GM21381 (cell line): ENCODE results near the gene RNASE7.
"Not testable (repeated sequence)": the region's sequence is repeated elsewhere in the genome, so short reads cannot be mapped to it uniquely, and the experiment has no call there.

ENCODE experiments used
- ATAC-seq: cut with Tn5 transposase; IDR thresholded peaks from one replicate; pipeline ENCODE4 v1.9.1; 2021; ENCODE audit warnings: mild to moderate bottlenecking, moderate library complexity; ENCODE audit not compliant: unreplicated experiment

Gene RNASE7

GRCh38 chr14:21023174-21023573 is 19.0 kb upstream of the RNASE7 start:
- no peak for ATAC-seq

- ATAC-seq, result no peak
Measured at GRCh38 chr14:21023817-21024584, 18.2 kb upstream of the RNASE7 start.

GRCh38 chr14:21024585-21025370 is 17.4 kb upstream of the RNASE7 start, which contains the start of gene NDRG2:
Gene NDRG2 (minus strand): TSS chr14:21025061. CDS start chr14:21023315, 1,746 bp downstream.
- no peak for ATAC-seq

- no peak for ATAC-seq
Measured at GRCh38 chr14:21025371-21026273, 16.5 kb upstream of the RNASE7 start.

- ATAC-seq, result no peak
Measured at GRCh38 chr14:21026274-21026987, 15.7 kb upstream of the RNASE7 start.

- ATAC-seq, result no peak
Measured at GRCh38 chr14:21026988-21027315, 15.2 kb upstream of the RNASE7 start.

- ATAC-seq, result no peak
Measured at GRCh38 chr14:21029917-21030316, 12.2 kb upstream of the RNASE7 start, which contains the start of gene TPPP2. Gene TPPP2 (plus strand): TSS chr14:21030217. CDS start chr14:21030582, 365 bp downstream.

- ATAC-seq, result no peak
Measured at GRCh38 chr14:21030531-21030930, 11.6 kb upstream of the RNASE7 start.

GRCh38 chr14:21032326-21033132 is 9.6 kb upstream of the RNASE7 start:
- no peak for ATAC-seq

- ATAC-seq, result no peak
Measured at GRCh38 chr14:21033133-21033698, 8.9 kb upstream of the RNASE7 start.

- ATAC-seq, result no peak
Measured at GRCh38 chr14:21034707-21035106, 7.5 kb upstream of the RNASE7 start, which contains the start of gene RNASE13. Gene RNASE13 (minus strand): TSS chr14:21034807. CDS start chr14:21034288, 519 bp downstream.

GRCh38 chr14:21036751-21037150 is 5.4 kb upstream of the RNASE7 start:
- ATAC-seq, result no peak

GRCh38 chr14:21037156-21037555 is 5.0 kb upstream of the RNASE7 start:
- no peak for ATAC-seq

- ATAC-seq, result no peak
Measured at GRCh38 chr14:21038441-21039422, 3.4 kb upstream of the RNASE7 start.

- ATAC-seq, result no peak
Measured at GRCh38 chr14:21039585-21040369, 2.4 kb upstream of the RNASE7 start.

- ATAC-seq, result no peak
Measured at GRCh38 chr14:21040370-21040925, 1.7 kb upstream of the RNASE7 start.

GRCh38 chr14:21040941-21041340 is 1.2 kb upstream of the RNASE7 start:
- ATAC-seq, result not testable (repeated sequence)
